T follicular helper cell (primary cell): ENCODE measurements around the gene PDGFRB.
"Not testable (repeated sequence)": the region's sequence is repeated elsewhere in the genome, so short reads cannot be mapped to it uniquely, and the experiment has no call there.

Experiments used
- DNase-seq: peaks from one replicate; pipeline ENCODE4 v3.0.0-alpha.2; 2020; ENCODE audit warnings: low read depth

The PDGFRB gene

GRCh38 chr5:150114102-150114641 lies 41.5 kb downstream of the PDGFRB start:
- DNase-seq = no peak

GRCh38 chr5:150113047-150113744 lies 42.4 kb downstream of the PDGFRB start:
- no peak for DNase-seq

- DNase-seq = no peak
These were observed 43.2 kb downstream of the PDGFRB start for GRCh38 chr5:150112201-150113046.

- no peak for DNase-seq
These were observed 44.5 kb downstream of the PDGFRB start for GRCh38 chr5:150111122-150111521.

GRCh38 chr5:150109921-150110320 lies 45.7 kb downstream of the PDGFRB start:
- no peak for DNase-seq

- DNase-seq = no peak
These were observed 46.7 kb downstream of the PDGFRB start for GRCh38 chr5:150108711-150109514.

- DNase-seq = no peak
These were observed 47.7 kb downstream of the PDGFRB start for GRCh38 chr5:150107909-150108447.

- DNase-seq = no peak
These were observed 48.8 kb downstream of the PDGFRB start for GRCh38 chr5:150106674-150107426.

- DNase-seq = no peak
These were observed 49.6 kb downstream of the PDGFRB start for GRCh38 chr5:150105928-150106615.

GRCh38 chr5:150104550-150104870 lies 51.1 kb downstream of the PDGFRB start:
- no peak for DNase-seq

GRCh38 chr5:150103678-150104549 lies 51.7 kb downstream of the PDGFRB start:
- no peak for DNase-seq

- DNase-seq = no peak
These were observed 54.6 kb downstream of the PDGFRB start for GRCh38 chr5:150101023-150101422.

- no peak for DNase-seq
These were observed 58.5 kb downstream of the PDGFRB start for GRCh38 chr5:150097152-150097551.

- no peak for DNase-seq
These were observed 63.4 kb downstream of the PDGFRB start for GRCh38 chr5:150092159-150092787.

- DNase-seq = no peak
These were observed 69.5 kb downstream of the PDGFRB start, which contains the start of gene CSF1R for GRCh38 chr5:150085950-150086715. Gene CSF1R, minus strand, starts transcription at chr5:150086554. Its CDS starts 127 bp downstream, at chr5:150086427.

- no peak for DNase-seq
These were observed 70.3 kb downstream of the PDGFRB start for GRCh38 chr5:150085191-150085912.

- not testable (repeated sequence) for DNase-seq
These were observed 70.9 kb downstream of the PDGFRB start for GRCh38 chr5:150084754-150085153.

GRCh38 chr5:150082889-150083288 lies 72.8 kb downstream of the PDGFRB start:
- DNase-seq = no peak
